ENCODE results near the gene GYG1.

DNA sequence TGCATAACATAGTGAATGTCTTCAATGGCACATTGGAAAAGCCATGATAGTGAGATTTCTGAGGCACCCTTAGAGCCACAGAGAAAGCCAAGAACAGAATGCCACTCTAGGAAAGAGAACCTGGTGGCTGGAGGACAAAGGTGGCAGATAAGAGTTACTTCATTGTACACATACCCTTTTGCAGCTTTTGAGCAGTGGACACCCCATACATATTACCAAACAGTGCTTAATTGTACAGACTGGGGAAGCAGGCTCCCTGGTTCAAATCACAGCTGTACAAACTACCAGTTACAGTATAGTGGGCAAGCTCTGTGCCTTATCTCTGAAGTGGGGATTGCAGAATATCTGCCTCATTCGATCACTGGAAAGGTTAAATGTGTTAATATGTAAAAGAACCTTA, 10.1 kb upstream of the GYG1 start:
- TF ChIP-seq CTCF (IDR thresholded peaks at IDR 0.05) (no peak), EZH2 (IDR thresholded peaks at IDR 0.05; ENCODE audit: borderline replicate concordance, insufficient read depth, low read depth, low read length, poor library complexity, severe bottlenecking) (no peak)
